Liver (tissue), 9 donors: ENCODE data around the gene PHOX2A. TPM values are rescaled to one million over a fixed set of nuclear protein-coding genes. Genes with fewer than 3 reads are reported as not detected.

Experiments
- DNase-seq: peaks from one replicate; pipeline ENCODE4 v3.0.0-alpha.2; 2017; ENCODE audit warnings: low spot score
- H3K27ac ChIP-seq, 2 donors: one replicate each; pipeline ENCODE4 v1.7.0; 2013; ENCODE audit warnings: inconsistent platforms in 2 of 2, low read length in 2 of 2, control low read depth in 1 of 2, low read depth in 1 of 2, mild to moderate bottlenecking in 1 of 2
- H3K27me3 ChIP-seq, 4 donors: one replicate each; pipeline versions ENCODE4 v1.6.1 to v1.7.0; 2013; ENCODE audit warnings: low read length in 3 of 4, inconsistent platforms in 1 of 4, mild to moderate bottlenecking in 1 of 4, moderate library complexity in 1 of 4; ENCODE audit not compliant: control insufficient read depth in 4 of 4, insufficient read depth in 4 of 4
- H3K36me3 ChIP-seq, 4 donors: one replicate each; pipeline versions ENCODE4 v1.6.1 to v1.7.0; 2013; ENCODE audit warnings: low read length in 3 of 4, mild to moderate bottlenecking in 3 of 4, low read depth in 1 of 4, moderate library complexity in 1 of 4; ENCODE audit not compliant: control insufficient read depth in 4 of 4, insufficient read depth in 3 of 4
- H3K4me1 ChIP-seq, 4 donors: one replicate each; pipeline versions ENCODE4 v1.6.1 to v1.7.0; 2013; ENCODE audit warnings: low read length in 3 of 4, mild to moderate bottlenecking in 3 of 4, moderate library complexity in 1 of 4; ENCODE audit not compliant: control insufficient read depth in 4 of 4, insufficient read depth in 4 of 4
- H3K4me3 ChIP-seq, 3 donors: one replicate each; pipeline versions ENCODE4 v1.6.1 to v1.7.0; 2013; ENCODE audit warnings: low read length in 3 of 3, control low read depth in 1 of 3, low read depth in 1 of 3, mild to moderate bottlenecking in 1 of 3
- H3K9ac ChIP-seq, 2 donors: one replicate each; pipeline ENCODE4 v1.7.0; 2013; ENCODE audit warnings: low read length in 2 of 2, mild to moderate bottlenecking in 2 of 2, moderate library complexity in 2 of 2, control low read depth in 1 of 2, low read depth in 1 of 2
- H3K9me3 ChIP-seq, 4 donors: one replicate each; pipeline versions ENCODE4 v1.6.1 to v1.7.0; 2013; ENCODE audit warnings: low read length in 3 of 4; ENCODE audit not compliant: control insufficient read depth in 4 of 4
- EGR1 ChIP-seq, 2 donors: IDR thresholded peaks; 2 replicates each; pipeline ENCODE4 v1.6.1; 2016 to 2018; ENCODE audit warnings: antibody characterized with exemption in 2 of 2, low read depth in 2 of 2
- FOXA1 ChIP-seq: IDR thresholded peaks from 2 replicates; pipeline ENCODE4 v1.6.1; 2016; ENCODE audit warnings: antibody characterized with exemption
- FOXA2 ChIP-seq: IDR thresholded peaks from 2 replicates; pipeline ENCODE4 v1.6.1; 2016; ENCODE audit warnings: antibody characterized with exemption
- GABPA ChIP-seq, 2 donors: IDR thresholded peaks in 1 of 2; conservative IDR thresholded peaks in 1 of 2; 2 replicates each; pipeline ENCODE4 v1.6.1; 2016; ENCODE audit warnings: antibody characterized with exemption in 2 of 2, mild to moderate bottlenecking in 1 of 2, moderate library complexity in 1 of 2
- HNF4A ChIP-seq, 2 donors: conservative IDR thresholded peaks; 2 replicates each; pipeline ENCODE4 v1.6.1; 2016; ENCODE audit warnings: antibody characterized with exemption in 2 of 2, mild to moderate bottlenecking in 2 of 2
- HNF4G ChIP-seq: IDR thresholded peaks from 2 replicates; pipeline ENCODE4 v1.6.1; 2016; ENCODE audit warnings: antibody characterized with exemption
- JUND ChIP-seq, 2 donors: IDR thresholded peaks; 2 replicates each; pipeline ENCODE4 v1.6.1; 2016; ENCODE audit warnings: antibody characterized with exemption in 2 of 2
- NR2F2 ChIP-seq: IDR thresholded peaks from 2 replicates; pipeline ENCODE4 v1.6.1; 2016; ENCODE audit warnings: antibody characterized with exemption
- RAD21 ChIP-seq, 2 donors: IDR thresholded peaks; 2 replicates each; pipeline ENCODE4 v1.6.1; 2016; ENCODE audit warnings: antibody characterized with exemption in 2 of 2, mild to moderate bottlenecking in 2 of 2
- RXRA ChIP-seq, 2 donors: IDR thresholded peaks; 2 replicates each; pipeline ENCODE4 v1.6.1; 2017 to 2018; ENCODE audit warnings: antibody characterized with exemption in 2 of 2, mild to moderate bottlenecking in 1 of 2
- SP1 ChIP-seq: IDR thresholded peaks from 2 replicates; pipeline ENCODE4 v1.6.1; 2018; ENCODE audit warnings: antibody characterized with exemption, mild to moderate bottlenecking
- TAF1 ChIP-seq: conservative IDR thresholded peaks from 2 replicates; pipeline ENCODE4 v1.6.1; 2016; ENCODE audit warnings: antibody characterized with exemption, mild to moderate bottlenecking
- YY1 ChIP-seq: IDR thresholded peaks from 2 replicates; pipeline ENCODE4 v1.6.1; 2016; ENCODE audit warnings: antibody characterized with exemption, mild to moderate bottlenecking
- WGBS: extraction: QIAGEN DNeasy Blood & Tissue Kit; methylation state at CpG from one replicate; pipeline ENCODE4 v1.1.7; 2013; 5-methylcytosine and 5-hydroxymethylcytosine counted together
- polyA plus RNA-seq, 2 donors: library from polyadenylated mRNA; stranded (reverse) in 1 of 2; unstranded in 1 of 2; fragments of 200-250 nt in 1 of 2; fragments of >200 nt in 1 of 2; fragmentation: Nextera tagmentation in 1 of 2; extraction: Ambion mirVana in 1 of 2; gene quantifications; one replicate each; pipeline versions ENCODE4 v1.2.1 to v1.2.3, GENCODE V29; 2013 to 2015
- total RNA-seq, 2 donors: library from RNA; depleted of rRNA; stranded (reverse); fragments of >200 nt; gene quantifications; one replicate each; pipeline ENCODE4 v1.2.3, GENCODE V29; 2014
- TF ChIP-seq, protein P1 (sequence below): IDR thresholded peaks from 2 replicates; pipeline ENCODE4 v1.6.1; 2016; ENCODE audit warnings: antibody characterized with exemption, mild to moderate bottlenecking
- TF ChIP-seq, protein P2 (sequence below): fragments of 150-350 bp; IDR thresholded peaks from 2 replicates; pipeline ENCODE4 v1.5.1; 2017; ENCODE audit warnings: improper control_type of control experiment, low read depth, low read length; ENCODE audit not compliant: missing input control
- TF ChIP-seq, protein P3 (sequence below): IDR thresholded peaks from 2 replicates; pipeline ENCODE4 v1.6.1; 2016; ENCODE audit warnings: antibody characterized with exemption
- donor health status: healthy.
- donor health status: healthy.
- donor health status: healthy.
- donor health status: healthy.
- donor health status: healthy.

Gene PHOX2A
- total and polyA plus RNA-seq, 4 donors, result not detected

DNA sequence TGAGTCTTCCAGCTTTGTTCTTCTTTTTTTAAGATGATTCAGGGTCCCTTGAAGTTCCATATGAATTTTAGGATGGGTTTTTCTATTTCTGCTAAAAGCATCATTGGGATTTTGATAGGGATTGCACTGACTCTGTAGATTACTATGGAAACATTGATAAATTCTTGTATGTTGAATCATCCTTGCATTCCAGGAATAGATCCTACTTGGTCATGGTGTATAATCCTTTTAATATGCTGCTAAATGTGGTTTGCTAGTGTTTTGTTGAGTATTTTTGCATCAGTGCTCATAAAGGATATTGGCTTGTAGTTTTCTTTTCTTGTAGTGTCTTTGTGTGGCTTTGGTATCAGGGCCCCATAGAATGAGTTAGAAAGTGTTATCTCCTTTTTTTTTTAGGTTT, 34.9 kb upstream of the PHOX2A start:
- Histone ChIP-seq H3K36me3 (no peaks in the 10 kb centered on the region), H3K27ac (no peak overlapping the region), H3K9me3 (no peaks in the 10 kb centered on the region), H3K27me3 (no peaks in the 10 kb centered on the region), H3K4me1 (no peaks in the 10 kb centered on the region), H3K9ac (no peak overlapping the region), H3K4me3 (no peak overlapping the region)
- TF ChIP-seq, protein P1, sequence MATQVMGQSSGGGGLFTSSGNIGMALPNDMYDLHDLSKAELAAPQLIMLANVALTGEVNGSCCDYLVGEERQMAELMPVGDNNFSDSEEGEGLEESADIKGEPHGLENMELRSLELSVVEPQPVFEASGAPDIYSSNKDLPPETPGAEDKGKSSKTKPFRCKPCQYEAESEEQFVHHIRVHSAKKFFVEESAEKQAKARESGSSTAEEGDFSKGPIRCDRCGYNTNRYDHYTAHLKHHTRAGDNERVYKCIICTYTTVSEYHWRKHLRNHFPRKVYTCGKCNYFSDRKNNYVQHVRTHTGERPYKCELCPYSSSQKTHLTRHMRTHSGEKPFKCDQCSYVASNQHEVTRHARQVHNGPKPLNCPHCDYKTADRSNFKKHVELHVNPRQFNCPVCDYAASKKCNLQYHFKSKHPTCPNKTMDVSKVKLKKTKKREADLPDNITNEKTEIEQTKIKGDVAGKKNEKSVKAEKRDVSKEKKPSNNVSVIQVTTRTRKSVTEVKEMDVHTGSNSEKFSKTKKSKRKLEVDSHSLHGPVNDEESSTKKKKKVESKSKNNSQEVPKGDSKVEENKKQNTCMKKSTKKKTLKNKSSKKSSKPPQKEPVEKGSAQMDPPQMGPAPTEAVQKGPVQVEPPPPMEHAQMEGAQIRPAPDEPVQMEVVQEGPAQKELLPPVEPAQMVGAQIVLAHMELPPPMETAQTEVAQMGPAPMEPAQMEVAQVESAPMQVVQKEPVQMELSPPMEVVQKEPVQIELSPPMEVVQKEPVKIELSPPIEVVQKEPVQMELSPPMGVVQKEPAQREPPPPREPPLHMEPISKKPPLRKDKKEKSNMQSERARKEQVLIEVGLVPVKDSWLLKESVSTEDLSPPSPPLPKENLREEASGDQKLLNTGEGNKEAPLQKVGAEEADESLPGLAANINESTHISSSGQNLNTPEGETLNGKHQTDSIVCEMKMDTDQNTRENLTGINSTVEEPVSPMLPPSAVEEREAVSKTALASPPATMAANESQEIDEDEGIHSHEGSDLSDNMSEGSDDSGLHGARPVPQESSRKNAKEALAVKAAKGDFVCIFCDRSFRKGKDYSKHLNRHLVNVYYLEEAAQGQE, result no peak
- TF ChIP-seq JUND (IDR thresholded peaks at IDR 0.05), result no peak
- no peak for TF ChIP-seq GABPA (IDR thresholded peaks at IDR 0.05 in 1 of 2, conservative IDR thresholded peaks at IDR 0.05 in 1 of 2)
- TF ChIP-seq FOXA1, result no peak
- no peak for TF ChIP-seq SP1
- TF ChIP-seq HNF4A (conservative IDR thresholded peaks at IDR 0.05), result no peak
- TF ChIP-seq RXRA (IDR thresholded peaks at IDR 0.05), result no peak
- TF ChIP-seq, protein P2, sequence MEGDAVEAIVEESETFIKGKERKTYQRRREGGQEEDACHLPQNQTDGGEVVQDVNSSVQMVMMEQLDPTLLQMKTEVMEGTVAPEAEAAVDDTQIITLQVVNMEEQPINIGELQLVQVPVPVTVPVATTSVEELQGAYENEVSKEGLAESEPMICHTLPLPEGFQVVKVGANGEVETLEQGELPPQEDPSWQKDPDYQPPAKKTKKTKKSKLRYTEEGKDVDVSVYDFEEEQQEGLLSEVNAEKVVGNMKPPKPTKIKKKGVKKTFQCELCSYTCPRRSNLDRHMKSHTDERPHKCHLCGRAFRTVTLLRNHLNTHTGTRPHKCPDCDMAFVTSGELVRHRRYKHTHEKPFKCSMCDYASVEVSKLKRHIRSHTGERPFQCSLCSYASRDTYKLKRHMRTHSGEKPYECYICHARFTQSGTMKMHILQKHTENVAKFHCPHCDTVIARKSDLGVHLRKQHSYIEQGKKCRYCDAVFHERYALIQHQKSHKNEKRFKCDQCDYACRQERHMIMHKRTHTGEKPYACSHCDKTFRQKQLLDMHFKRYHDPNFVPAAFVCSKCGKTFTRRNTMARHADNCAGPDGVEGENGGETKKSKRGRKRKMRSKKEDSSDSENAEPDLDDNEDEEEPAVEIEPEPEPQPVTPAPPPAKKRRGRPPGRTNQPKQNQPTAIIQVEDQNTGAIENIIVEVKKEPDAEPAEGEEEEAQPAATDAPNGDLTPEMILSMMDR, result no peak
- no peak for TF ChIP-seq EGR1 (IDR thresholded peaks at IDR 0.05; ENCODE audit: low read depth in 2 of 2)
- TF ChIP-seq HNF4G, result no peak
- no peak for DNase-seq

DNA sequence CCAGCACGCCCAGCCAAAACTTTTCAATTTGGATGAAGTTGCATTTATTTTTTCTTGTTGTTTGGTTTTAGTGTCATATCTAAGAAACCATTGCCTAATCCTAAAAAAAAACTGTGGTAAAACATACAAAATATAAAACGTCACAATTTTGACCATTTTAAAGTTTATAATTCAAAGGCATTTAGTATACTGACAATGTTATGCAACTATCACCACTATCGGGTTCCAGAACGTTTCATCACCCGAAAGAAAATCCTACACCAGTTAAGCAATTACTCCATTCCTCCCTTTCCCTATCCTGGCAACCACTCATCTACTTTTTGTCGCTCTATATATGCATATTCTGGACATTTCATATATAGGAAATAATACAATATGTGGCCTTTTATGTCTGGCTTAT, 30.5 kb upstream of the PHOX2A start:
- Histone ChIP-seq H3K4me1 (no peaks in the 10 kb centered on the region), H3K27me3 (no peaks in the 10 kb centered on the region), H3K4me3 (no peak overlapping the region), H3K36me3 (no peaks in the 10 kb centered on the region), H3K9ac (no peak overlapping the region), H3K9me3 (no peaks in the 10 kb centered on the region), H3K27ac (no peak overlapping the region)
- DNase-seq, result no peak
- TF ChIP-seq TAF1 (no peak), HNF4A (conservative IDR thresholded peaks at IDR 0.05) (no peak), YY1 (no peak), JUND (IDR thresholded peaks at IDR 0.05) (no peak), FOXA2 (no peak), NR2F2 (no peak), RAD21 (IDR thresholded peaks at IDR 0.05) (no peak)
- TF ChIP-seq, protein P3, sequence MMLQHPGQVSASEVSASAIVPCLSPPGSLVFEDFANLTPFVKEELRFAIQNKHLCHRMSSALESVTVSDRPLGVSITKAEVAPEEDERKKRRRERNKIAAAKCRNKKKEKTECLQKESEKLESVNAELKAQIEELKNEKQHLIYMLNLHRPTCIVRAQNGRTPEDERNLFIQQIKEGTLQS, result no peak
- TF ChIP-seq, protein P1, result no peak
- 84% methylated on average over 6 of the region's 6 CpGs for WGBS
